Left lung (tissue), 10 donors: ENCODE data around the gene DHRS9. TPM values are rescaled to one million over a fixed set of nuclear protein-coding genes. Genes with fewer than 3 reads are reported as not detected.

Experiments used
- ATAC-seq: fragments of 200-7000 bp; cut with Tn5 transposase; one replicate; pipeline ENCODE4 v1.9.1; 2020; ENCODE audit warnings: moderate library complexity
- DNase-seq, 4 donors: peaks; one replicate each; pipeline ENCODE4 v3.0.0-alpha.2; 2013 to 2020
- H3K27ac ChIP-seq, 2 donors: fragments of 200-600 bp; sonication (generic) in 1 of 2; one replicate each; pipeline versions ENCODE4 v1.5.0 to v1.8.0; 2020 to 2021
- H3K27me3 ChIP-seq, 2 donors: fragments of 200-600 bp; sonication (generic) in 1 of 2; one replicate each; pipeline versions ENCODE4 v1.5.0 to v1.8.0; 2020 to 2021
- H3K36me3 ChIP-seq, 2 donors: fragments of 200-600 bp; sonication (generic) in 1 of 2; one replicate each; pipeline versions ENCODE4 v1.5.0 to v1.8.0; 2020 to 2021
- H3K4me1 ChIP-seq, 2 donors: fragments of 200-600 bp; one replicate each; pipeline ENCODE4 v1.8.0; 2021
- H3K4me3 ChIP-seq, 2 donors: fragments of 200-600 bp; sonication (generic) in 1 of 2; one replicate each; pipeline versions ENCODE4 v1.5.0 to v1.8.0; 2020 to 2021; ENCODE audit warnings: mild to moderate bottlenecking in 1 of 2
- H3K9me3 ChIP-seq, 2 donors: fragments of 200-600 bp; sonication (generic) in 1 of 2; one replicate each; pipeline versions ENCODE4 v1.5.0 to v1.8.0; 2020 to 2021
- CTCF ChIP-seq, 2 donors: fragments of 200-600 bp; sonication (generic) in 1 of 2; IDR thresholded peaks; one replicate each; pipeline versions ENCODE4 v1.5.0 to v1.8.0; 2021; ENCODE audit warnings: antibody characterized with exemption in 2 of 2
- intact Hi-C, 2 donors: fragments of 100-400 bp; cut with DNase I; formaldehyde crosslinking; loops; one replicate each; pipeline versions ENCODE4 v1.11.2 to v1.14.2; 2022
- polyA plus RNA-seq, 6 donors: library from polyadenylated mRNA; unstranded; fragments of 120-200 nt; gene quantifications; one replicate each; pipeline ENCODE4 v1.2.1, GENCODE V29; 2013; ENCODE audit not compliant: insufficient read length in 6 of 6
- total RNA-seq, 2 donors: library from RNA; stranded (reverse); fragmentation: NEBNext Ultra II Directional; extraction: Animal tissue kit (Norgen Biotek cat#: 25700); gene quantifications; one replicate each; pipeline ENCODE4 v1.2.1, GENCODE V29; 2021
- donor health status: DM: no; HTN: yes; CAD: no.
- donor health status: DM: no; HTN: no; CAD: no.

DHRS9 gene
- total and polyA plus RNA-seq, 8 donors, result 0.34 to 8.5 (median 0.68) TPM

GRCh38 chr2:169065864-169066517, 3.4 kb upstream of the DHRS9 start:
- intact Hi-C loops, result no loop called here
- peak overlapping the region in 1 of 2 donors; percentile 74 for H3K27ac ChIP-seq
- no peak overlapping the region for H3K4me3 ChIP-seq

GRCh38 chr2:169066897-169067296, 2.5 kb upstream of the DHRS9 start:
- peak overlapping the region in 1 of 2 donors; percentile 74 for H3K27ac ChIP-seq
- H3K4me1 ChIP-seq, result peaks cover 0 to 24% of the 10 kb centered on the region in 2 donors
- no peaks in the 10 kb centered on the region for H3K27me3 ChIP-seq
- ATAC-seq, result peak; percentile 15
- H3K4me3 ChIP-seq, result no peak overlapping the region
- DNase-seq, result no peak
- H3K9me3 ChIP-seq, result no peaks in the 10 kb centered on the region
- no peak for TF ChIP-seq CTCF (IDR thresholded peaks at IDR 0.05)
- intact Hi-C loops, result no loop called here
- no peaks in the 10 kb centered on the region for H3K36me3 ChIP-seq

More at GRCh38 chr2:169065864-169066517, 3.4 kb upstream of the DHRS9 start:
- Histone ChIP-seq H3K36me3 (no peaks in the 10 kb centered on the region), H3K9me3 (no peaks in the 10 kb centered on the region), H3K27me3 (no peaks in the 10 kb centered on the region), H3K4me1 (peaks cover 0 to 24% of the 10 kb centered on the region in 2 donors)
- no peak for TF ChIP-seq CTCF (IDR thresholded peaks at IDR 0.05)
- ATAC-seq (no peak), DNase-seq (no peak)

- intact Hi-C loops, result no loop called here
- no peaks in the 10 kb centered on the region for H3K36me3 ChIP-seq
- peaks cover 0 to 24% of the 10 kb centered on the region in 2 donors for H3K4me1 ChIP-seq
- ATAC-seq (no peak), DNase-seq (no peak)
- H3K9me3 ChIP-seq, result no peaks in the 10 kb centered on the region
- no peaks in the 10 kb centered on the region for H3K27me3 ChIP-seq
- no peak for TF ChIP-seq CTCF (IDR thresholded peaks at IDR 0.05)
- peak overlapping the region in 1 of 2 donors; percentile 13 for H3K4me3 ChIP-seq
- peak overlapping the region in 1 of 2 donors; percentile 88 for H3K27ac ChIP-seq
These were observed 470 bp downstream of the DHRS9 start for GRCh38 chr2:169069833-169070232.

- H3K9me3 ChIP-seq, result no peaks in the 10 kb centered on the region
- intact Hi-C loops, result no loop called here
- peaks cover 0 to 24% of the 10 kb centered on the region in 2 donors for H3K4me1 ChIP-seq
- no peak for DNase-seq
- ATAC-seq, result no peak
- H3K36me3 ChIP-seq, result no peaks in the 10 kb centered on the region
- no peak for TF ChIP-seq CTCF (IDR thresholded peaks at IDR 0.05)
- H3K27ac ChIP-seq, result peak overlapping the region in 1 of 2 donors; percentile 88
- peak overlapping the region in 1 of 2 donors; percentile 13 for H3K4me3 ChIP-seq
- no peaks in the 10 kb centered on the region for H3K27me3 ChIP-seq
These were observed 2.1 kb downstream of the DHRS9 start for GRCh38 chr2:169071455-169071854.

GRCh38 chr2:169072163-169072925, 3.0 kb downstream of the DHRS9 start:
- Histone ChIP-seq H3K4me3 (no peak overlapping the region), H3K36me3 (no peaks in the 10 kb centered on the region), H3K27ac (peak overlapping the region; percentile 1 to 88), H3K4me1 (peaks cover 0 to 18% of the 10 kb centered on the region in 2 donors), H3K9me3 (no peaks in the 10 kb centered on the region), H3K27me3 (no peaks in the 10 kb centered on the region)
- intact Hi-C loops, result no loop called here
- DNase-seq (no peak), ATAC-seq (peak; percentile 63)
- no peak for TF ChIP-seq CTCF (IDR thresholded peaks at IDR 0.05)
